GM19455 (cell line): ENCODE data around the gene GREB1L.
"Not testable (repeated sequence)": the region's sequence is repeated elsewhere in the genome, so short reads cannot be mapped to it uniquely, and the experiment has no call there.

Source experiments
- ATAC-seq: cut with Tn5 transposase; IDR thresholded peaks from one replicate; pipeline ENCODE4 v1.9.1; 2021; ENCODE audit not compliant: unreplicated experiment

The GREB1L gene

GRCh38 chr18:21305621-21306020 is 63.6 kb downstream of the GREB1L start:
- no peak for ATAC-seq

DNA sequence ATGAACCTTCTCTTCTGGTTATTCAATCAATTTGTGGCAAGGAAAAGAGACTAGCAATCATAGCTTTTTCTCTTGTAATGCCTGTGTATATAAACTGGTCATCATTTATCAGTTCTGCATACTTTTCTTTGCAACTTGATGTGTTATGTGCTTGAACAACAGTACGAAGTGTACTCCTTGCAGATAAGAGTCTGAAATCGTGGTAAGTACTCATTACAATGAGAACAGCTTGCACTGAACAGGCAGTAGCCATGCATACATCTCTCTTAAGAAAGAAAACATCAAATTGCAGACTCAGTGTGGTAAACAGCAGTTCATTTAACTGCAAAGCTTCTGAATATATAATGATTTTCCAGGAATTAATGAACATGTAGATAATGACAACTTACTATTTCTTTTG is 64.3 kb downstream of the GREB1L start:
- ATAC-seq = no peak

DNA sequence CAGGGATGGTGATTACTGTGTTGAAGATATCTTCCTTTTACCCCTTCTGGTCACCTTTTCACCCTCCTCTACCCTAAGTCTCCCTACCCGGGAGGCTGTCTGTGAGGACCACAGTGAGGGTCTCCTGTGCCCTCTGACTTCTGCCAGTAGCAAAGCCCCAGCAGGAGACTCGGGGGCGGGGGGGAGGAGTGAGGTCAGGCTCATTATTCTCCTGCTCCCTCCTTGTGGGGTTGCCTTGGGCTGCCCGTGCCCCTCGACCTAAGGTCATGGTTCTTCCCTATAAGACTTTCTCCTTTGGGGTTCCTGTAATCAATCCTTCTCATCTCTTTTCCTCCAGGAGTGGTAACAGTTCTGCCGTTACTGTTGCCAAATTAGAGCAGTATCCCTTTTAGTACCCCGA is 65.5 kb downstream of the GREB1L start:
- no peak for ATAC-seq

DNA sequence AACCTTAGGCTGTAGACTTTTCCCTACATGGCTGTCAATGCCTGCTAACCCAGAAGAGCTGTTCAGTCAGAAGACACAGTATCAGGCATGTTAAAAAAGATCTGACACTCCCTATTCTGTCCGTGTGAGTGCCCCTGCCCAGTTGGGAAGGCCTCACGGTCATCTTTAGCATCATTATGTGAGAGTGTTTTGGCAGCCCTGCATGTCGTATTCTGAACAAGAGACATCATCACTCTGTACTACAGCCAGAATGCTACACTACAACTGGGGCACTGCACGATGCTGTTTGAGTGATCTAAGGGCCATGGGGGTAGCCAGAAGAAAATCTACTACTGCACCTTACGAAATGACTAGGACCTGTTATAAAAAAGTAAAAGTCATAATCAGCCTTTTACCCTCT is 67.2 kb downstream of the GREB1L start:
- ATAC-seq = no peak

GRCh38 chr18:21311980-21312379 is 69.9 kb downstream of the GREB1L start:
- not testable (repeated sequence) for ATAC-seq

DNA sequence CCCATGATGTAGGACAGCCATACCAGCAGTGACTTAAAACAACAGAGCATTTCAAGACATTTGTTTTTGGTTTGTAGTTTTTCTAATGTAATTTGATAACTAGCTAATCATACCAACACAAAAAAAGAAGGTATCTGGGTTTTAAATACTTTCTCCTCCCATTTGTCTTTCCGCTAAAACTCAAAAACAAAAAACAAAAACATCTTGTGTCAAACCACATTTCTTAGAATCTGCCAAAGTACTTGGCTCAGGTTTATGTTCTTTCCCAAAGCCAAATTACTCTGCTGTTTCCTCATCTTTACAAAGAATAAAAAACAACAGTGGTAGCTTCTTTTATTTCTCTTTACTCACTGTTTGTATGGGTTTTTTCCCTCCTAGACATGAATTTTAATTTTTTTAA is 71.5 kb downstream of the GREB1L start:
- ATAC-seq = no peak

DNA sequence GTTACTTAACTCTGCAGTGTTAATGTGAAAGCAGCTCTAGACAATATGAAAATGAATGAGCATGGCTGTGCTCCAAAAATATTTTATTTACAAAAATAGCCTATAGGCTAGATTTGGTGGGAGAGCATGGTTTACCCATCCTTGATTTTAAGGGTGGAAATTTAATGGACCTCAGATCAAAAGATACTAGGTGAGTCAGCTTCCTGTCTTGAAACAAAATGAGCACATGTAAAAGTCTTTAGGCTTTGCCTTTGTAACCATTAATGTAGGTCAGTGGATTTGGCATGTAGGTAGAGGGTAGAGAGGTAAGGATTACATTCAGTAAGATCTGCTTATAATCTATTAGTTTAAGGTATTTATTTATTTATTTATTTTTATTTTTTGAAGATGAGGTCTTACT is 72.7 kb downstream of the GREB1L start:
- ATAC-seq = no peak

GRCh38 chr18:21315126-21315525 is 73.1 kb downstream of the GREB1L start:
- not testable (repeated sequence) for ATAC-seq

GRCh38 chr18:21315741-21316197 is 73.7 kb downstream of the GREB1L start:
- no peak for ATAC-seq

DNA sequence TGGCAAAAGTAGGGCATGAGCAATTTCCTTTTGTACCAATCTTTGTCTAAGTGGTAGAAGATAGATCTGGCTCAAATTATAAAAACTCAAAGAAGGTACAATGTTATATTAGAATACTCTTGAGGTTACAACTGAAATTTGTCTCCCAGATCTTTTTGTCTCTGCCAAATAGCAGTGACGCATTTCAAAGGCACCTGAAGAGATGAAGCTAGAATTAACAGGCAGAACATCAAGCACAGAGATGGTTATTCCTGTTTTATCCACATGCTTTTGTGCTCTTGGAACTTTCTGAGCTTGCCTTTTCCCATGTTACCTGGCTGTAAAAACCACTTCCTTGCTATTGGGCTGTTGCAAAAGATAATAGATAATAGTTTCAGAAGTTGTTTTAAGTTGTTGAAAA is 74.3 kb downstream of the GREB1L start:
- ATAC-seq = no peak

DNA sequence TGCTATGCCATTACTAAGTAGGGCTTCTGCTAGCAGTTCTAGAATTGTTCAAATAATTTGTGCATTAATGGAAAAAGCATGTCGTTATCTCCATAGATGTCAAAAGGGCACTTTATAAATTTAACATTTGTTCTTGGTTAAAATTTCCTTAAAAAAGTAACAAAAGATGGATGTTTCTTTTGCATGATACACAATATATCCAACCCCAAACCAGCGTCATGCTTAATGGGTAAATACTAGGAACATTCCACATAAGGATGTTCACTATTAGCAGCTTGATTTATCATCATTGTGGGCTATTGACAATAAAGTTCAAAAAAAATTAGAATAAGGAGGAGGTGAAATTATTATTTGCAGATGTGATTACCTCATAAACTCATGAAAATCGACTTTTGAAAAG is 79.7 kb downstream of the GREB1L start:
- no peak for ATAC-seq

DNA sequence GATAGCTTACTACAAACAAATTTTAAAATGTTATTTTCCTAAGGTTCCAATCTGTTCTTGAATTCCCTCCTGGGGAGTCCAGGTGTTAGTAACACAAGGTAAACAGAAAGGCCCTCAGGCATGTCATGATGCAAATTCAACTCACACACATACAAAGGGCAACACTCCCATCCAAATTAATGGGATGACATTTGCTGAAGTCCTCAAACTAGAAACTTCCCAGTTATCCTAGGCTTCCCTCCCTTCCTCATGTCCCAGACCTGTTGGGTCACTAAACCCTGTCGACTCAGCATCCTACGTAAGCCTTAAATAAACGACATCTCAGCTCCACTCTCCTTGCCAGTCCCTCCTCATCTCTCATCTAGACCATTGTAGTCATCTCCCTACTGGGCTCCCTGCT is 85.1 kb downstream of the GREB1L start:
- ATAC-seq = no peak

- no peak for ATAC-seq
Measured at GRCh38 chr18:21330122-21330701, 88.2 kb downstream of the GREB1L start.

GRCh38 chr18:21331065-21331464 is 89.0 kb downstream of the GREB1L start:
- ATAC-seq = no peak

DNA sequence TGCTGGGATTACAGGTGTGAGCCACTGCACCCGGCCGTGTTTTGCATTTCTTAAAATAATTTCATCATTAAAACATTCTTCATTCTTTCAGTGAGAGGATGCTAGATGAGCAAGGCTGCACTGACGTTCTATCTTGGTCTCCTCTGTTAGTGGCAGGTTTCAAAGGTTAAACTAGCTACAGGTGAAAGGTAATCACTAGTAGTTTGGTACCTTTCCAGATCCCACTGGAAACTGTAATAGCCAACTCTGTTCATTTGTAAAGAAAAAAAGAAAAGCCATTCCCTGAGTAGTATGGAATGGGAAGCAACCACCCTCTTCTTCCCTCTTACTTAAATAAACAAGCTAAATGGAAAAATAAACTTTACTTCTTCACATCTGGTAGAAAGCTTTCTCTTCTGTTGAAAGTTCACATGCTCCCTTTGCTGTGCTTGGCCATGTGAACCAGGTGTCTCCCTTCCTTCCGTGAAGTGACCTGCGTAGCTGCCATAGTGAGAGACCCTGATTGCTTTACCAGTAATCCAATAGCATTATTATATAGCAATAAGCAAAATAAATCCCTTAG is 94.0 kb downstream of the GREB1L start:
- ATAC-seq = no peak

GRCh38 chr18:21336846-21337245 is 94.8 kb downstream of the GREB1L start:
- no peak for ATAC-seq

DNA sequence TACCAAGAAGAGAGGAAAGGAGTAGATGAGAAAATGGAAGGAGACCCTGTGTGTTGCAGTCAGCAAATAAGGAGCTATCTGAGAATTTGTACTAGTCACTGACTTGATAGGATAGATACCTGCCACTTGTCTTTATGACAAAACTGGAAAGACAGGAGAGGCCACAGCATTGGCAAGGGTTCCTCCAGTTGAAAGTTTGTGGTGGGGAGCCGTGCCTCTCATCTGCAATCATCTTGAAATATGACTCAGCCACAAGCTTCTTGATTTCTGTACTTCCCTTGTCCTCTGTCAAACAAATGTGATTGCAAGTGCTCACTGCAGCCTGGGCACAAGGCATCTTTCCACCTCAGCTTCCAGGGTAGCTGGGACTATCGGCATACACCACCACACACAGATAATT is 99.1 kb downstream of the GREB1L start:
- ATAC-seq = no peak

DNA sequence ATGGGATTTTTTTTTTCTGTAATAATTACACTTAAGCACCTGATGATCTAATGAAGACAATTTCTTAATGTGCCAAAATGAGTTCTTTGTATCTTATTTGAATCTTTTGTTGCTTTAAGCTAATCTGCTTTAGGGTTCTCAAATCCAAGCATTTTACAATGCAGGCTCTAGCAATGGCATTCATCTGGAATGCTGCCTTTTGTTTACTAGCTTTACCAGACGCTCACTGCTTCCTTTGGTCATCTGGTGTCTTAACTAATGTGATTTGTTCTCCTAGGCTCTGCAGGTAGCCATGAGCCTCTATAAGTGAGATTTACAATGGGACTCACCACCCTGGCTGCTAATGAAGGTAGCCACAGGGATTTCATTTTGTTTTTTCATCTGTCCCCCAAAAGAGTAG is 100.3 kb downstream of the GREB1L start:
- ATAC-seq = no peak

DNA sequence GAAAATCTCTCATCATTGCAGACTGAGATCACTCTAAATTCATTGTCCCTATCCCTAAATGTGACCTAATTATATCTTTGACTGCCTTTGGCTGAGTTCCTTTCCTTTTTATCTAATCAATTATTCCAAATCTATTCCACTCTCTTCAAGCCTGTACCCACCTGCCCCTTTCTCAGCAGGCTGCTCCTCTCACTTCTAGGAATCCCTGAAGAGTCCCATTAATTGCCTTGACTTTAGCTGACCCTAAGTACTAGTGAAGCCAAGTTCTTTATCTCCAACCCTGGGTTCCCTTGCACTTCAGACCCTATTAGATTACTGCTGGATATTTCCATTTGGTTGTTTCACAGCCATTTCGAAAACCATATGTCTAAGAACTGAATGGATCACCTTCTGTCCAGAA is 102.8 kb downstream of the GREB1L start:
- no peak for ATAC-seq

DNA sequence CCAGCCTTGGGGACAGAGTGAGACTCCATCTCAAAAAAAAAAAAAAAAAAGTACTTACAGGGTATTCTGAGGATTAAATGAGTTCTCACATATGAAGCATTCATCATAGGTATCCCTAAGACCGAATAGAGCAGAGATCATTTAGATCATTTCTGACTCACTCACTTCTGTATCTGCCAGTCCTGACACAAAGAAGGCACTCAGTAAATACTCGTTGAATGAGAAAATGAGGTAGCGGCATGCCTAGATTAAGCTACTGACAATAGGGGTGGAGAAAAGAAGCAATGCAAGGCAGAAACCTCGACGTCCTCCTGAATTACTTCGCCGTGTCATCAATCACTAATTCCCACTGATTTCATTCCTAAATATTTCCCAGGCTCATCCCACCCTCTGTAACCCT is 103.8 kb downstream of the GREB1L start:
- ATAC-seq = no peak

- no peak for ATAC-seq
Measured at GRCh38 chr18:21359746-21360145, 117.7 kb downstream of the GREB1L start.

- ATAC-seq = no peak
Measured at GRCh38 chr18:21361307-21361880, 119.4 kb downstream of the GREB1L start.

- no peak for ATAC-seq
Measured at GRCh38 chr18:21362831-21363230, 120.8 kb downstream of the GREB1L start.
